HL-60/S4 (cell line): Measurements from ENCODE around the gene ELL3.
"Not testable (repeated sequence)": the region's sequence is repeated elsewhere in the genome, so short reads cannot be mapped to it uniquely, and the experiment has no call there.

ENCODE experiments used
- in situ Hi-C: fragments of 300-500 bp; cut with MboI; formaldehyde crosslinking; loops from 2 replicates; pipeline ENCODE4 v1.14.3; 2022; ENCODE audit warnings: low sequenced_read_pairs

Gene ELL3

DNA sequence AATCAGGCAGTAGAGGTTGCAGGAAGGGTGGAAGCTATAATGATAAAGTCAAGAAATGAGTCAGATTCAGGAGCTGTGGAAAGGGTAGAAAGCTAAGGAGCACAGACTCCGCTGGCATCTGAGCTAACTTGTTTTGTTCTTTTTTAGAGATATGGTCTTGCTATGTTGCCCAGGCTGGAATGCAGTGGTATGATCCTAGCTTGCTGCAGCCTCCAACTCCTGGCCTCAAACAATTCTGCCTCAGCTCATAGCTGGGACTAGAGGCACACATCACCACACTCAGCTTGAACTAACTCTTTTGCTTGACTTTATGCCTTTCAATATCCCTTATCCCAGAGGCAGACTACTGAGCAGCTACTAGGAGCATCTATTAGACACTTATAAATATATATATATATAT, 50.5 kb downstream of the ELL3 start:
- in situ Hi-C loops = not testable (repeated sequence)

- in situ Hi-C loops = no loop called here
Measured at GRCh38 chr15:43723151-43723550, 53.6 kb downstream of the ELL3 start.
